Activated T-helper 2 cell treated with anti-CD3 and anti-CD28 coated beads, Interferon-gamma antibody, Interleukin-2, Interleukin-4, amounts not matched to agents 10 μg/mL and 5 μg/mL and 100 μg/mL, durations not matched to agents 14 hours and 24 hours and 36 hours (primary cell): ENCODE measurements around the gene AP2A1. TPM values are rescaled to one million over a fixed set of nuclear protein-coding genes. Genes with fewer than 3 reads are reported as not detected.

ENCODE experiments used
- DNase-seq: peaks from one replicate; pipeline ENCODE4 v3.0.0; 2021; ENCODE audit warnings: low spot score
- H3K27ac Mint-ChIP-seq: one replicate; pipeline ENCODE4 v1.8.0; 2021; ENCODE audit warnings: mixed read lengths
- H3K27me3 Mint-ChIP-seq: one replicate; pipeline ENCODE4 v1.8.0; 2021; ENCODE audit warnings: low read depth, mixed read lengths
- H3K36me3 Mint-ChIP-seq: one replicate; pipeline ENCODE4 v1.8.0; 2021; ENCODE audit warnings: low read depth, mixed read lengths
- H3K4me1 Mint-ChIP-seq: one replicate; pipeline ENCODE4 v1.8.0; 2021; ENCODE audit warnings: low read depth, mixed read lengths
- H3K4me3 Mint-ChIP-seq: one replicate; pipeline ENCODE4 v1.8.0; 2021; ENCODE audit warnings: low read depth, mild to moderate bottlenecking, moderate library complexity, mixed read lengths
- H3K9me3 Mint-ChIP-seq: one replicate; pipeline ENCODE4 v1.8.0; 2021; ENCODE audit warnings: mixed read lengths
- intact Hi-C: fragments of 100-400 bp; cut with micrococcal nuclease; formaldehyde crosslinking; loops from one replicate; pipeline ENCODE4 v1.15.1; 2023
- total RNA-seq: library from RNA; stranded (reverse); gene quantifications from 2 replicates; pipeline ENCODE4 v1.2.3, GENCODE V29; 2022

The AP2A1 gene
- total RNA-seq, 1 donor from 2014 or later: 61.9 TPM

DNA sequence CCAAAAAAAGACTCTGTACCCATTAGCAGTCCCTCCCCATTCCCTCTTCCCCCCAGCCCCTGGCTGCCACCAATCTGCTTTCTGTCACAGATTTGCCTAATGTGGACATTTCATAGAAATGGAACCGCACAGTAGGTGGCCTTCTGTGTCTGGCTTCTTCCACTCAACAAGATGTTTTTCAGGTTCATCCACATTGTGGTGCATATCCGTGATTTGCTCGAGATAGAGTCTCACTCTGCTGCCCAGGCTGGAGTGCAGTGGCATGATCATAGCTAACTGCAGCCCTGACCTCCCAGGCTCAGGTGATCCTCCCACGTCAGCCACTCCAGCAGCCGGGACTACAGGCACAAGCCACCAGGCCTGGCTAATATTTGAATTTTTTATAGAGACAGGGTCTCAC lies 20.9 kb downstream of the AP2A1 start:
- Mint-ChIP-seq H3K4me1 (no peaks in the 10 kb centered on the region), H3K4me3 (no peak overlapping the region), H3K36me3 (peaks cover 59% of the 10 kb centered on the region), H3K9me3 (no peaks in the 10 kb centered on the region), H3K27ac (no peak overlapping the region), H3K27me3 (no peaks in the 10 kb centered on the region)
- intact Hi-C loops: no loop called here
- DNase-seq: no peak

DNA sequence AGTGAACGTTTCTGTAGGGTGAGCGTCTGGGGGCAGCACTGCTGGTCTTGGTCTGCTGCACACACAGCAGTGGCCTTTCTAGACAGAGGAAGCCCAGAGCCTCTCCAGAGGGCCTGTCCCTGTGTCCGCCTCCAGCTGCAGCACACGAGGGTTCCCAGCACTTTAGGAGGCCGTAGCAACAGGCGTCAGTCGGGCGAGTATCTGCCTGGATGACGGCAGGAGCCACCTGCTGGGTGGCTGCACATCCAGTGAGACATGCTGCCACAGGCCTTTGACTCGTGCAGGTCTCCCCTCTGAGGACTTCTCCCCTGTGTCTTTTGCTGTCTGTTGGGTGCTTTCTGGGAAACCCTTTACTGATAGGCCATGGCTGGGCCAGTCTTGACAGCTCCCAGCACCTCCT lies 22.1 kb downstream of the AP2A1 start:
- H3K27ac Mint-ChIP-seq: no peak overlapping the region
- peaks cover 55% of the 10 kb centered on the region for H3K36me3 Mint-ChIP-seq
- H3K4me3 Mint-ChIP-seq: no peak overlapping the region
- intact Hi-C loops: no loop called here
- H3K27me3 Mint-ChIP-seq: no peaks in the 10 kb centered on the region
- peaks cover 4% of the 10 kb centered on the region for H3K4me1 Mint-ChIP-seq
- DNase-seq: no peak
- no peaks in the 10 kb centered on the region for H3K9me3 Mint-ChIP-seq

DNA sequence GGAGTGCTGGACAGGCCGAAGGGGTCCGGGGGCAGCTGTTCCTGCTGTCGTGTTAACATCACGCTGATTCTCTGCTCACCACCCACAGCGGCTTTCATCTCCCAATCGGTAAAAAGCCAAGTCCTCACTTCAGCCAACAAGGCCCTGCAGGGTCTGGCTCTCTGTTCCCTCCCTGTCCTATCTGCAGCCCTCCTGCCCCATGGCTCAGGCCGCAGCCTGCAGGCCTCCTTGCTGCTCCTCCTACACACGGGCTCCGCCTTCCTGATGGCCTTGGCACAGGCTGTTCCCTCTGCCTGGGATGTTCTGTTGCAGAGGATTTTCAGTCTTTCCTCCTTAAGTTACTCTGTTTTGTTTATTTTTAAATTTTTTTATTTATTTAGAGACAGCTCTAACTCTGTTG lies 24.1 kb downstream of the AP2A1 start:
- H3K9me3 Mint-ChIP-seq: no peaks in the 10 kb centered on the region
- intact Hi-C loops: no loop called here
- H3K4me1 Mint-ChIP-seq: peaks cover 4% of the 10 kb centered on the region
- H3K4me3 Mint-ChIP-seq: no peak overlapping the region
- peaks cover 53% of the 10 kb centered on the region for H3K36me3 Mint-ChIP-seq
- no peaks in the 10 kb centered on the region for H3K27me3 Mint-ChIP-seq
- H3K27ac Mint-ChIP-seq: no peak overlapping the region
- DNase-seq: no peak

DNA sequence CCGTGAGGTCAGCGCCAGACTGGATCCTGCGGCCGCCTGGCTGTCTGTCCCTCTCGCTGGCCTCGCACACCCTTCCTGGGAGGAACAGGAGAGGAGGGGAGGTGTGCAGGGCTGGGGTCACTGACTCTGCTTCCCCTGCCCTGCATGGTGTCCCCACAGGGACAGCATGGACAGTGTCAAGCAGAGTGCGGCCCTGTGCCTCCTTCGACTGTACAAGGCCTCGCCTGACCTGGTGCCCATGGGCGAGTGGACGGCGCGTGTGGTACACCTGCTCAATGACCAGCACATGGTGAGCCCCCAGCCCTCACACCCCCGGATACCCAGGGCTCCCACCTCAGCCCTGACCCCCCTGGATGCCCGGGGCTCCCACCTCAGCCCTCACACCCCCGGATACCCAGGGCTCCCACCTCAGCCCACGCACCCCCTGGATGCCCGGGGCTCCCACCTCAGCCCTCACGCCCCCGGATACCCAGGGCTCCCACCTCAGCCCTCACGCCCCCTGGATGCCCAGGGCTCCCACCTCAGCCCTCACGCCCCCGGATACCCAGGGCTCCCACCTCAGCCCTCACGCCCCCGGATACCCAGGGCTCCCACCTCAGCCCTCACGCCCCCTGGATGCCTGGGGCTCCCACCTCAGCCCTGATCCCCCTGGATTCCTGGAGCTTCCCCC lies 25.1 kb downstream of the AP2A1 start:
- H3K4me3 Mint-ChIP-seq: no peak overlapping the region
- peaks cover 4% of the 10 kb centered on the region for H3K4me1 Mint-ChIP-seq
- no peaks in the 10 kb centered on the region for H3K27me3 Mint-ChIP-seq
- H3K9me3 Mint-ChIP-seq: no peaks in the 10 kb centered on the region
- H3K27ac Mint-ChIP-seq: no peak overlapping the region
- no peak for DNase-seq
- intact Hi-C loops: no loop called here
- peaks cover 52% of the 10 kb centered on the region for H3K36me3 Mint-ChIP-seq

DNA sequence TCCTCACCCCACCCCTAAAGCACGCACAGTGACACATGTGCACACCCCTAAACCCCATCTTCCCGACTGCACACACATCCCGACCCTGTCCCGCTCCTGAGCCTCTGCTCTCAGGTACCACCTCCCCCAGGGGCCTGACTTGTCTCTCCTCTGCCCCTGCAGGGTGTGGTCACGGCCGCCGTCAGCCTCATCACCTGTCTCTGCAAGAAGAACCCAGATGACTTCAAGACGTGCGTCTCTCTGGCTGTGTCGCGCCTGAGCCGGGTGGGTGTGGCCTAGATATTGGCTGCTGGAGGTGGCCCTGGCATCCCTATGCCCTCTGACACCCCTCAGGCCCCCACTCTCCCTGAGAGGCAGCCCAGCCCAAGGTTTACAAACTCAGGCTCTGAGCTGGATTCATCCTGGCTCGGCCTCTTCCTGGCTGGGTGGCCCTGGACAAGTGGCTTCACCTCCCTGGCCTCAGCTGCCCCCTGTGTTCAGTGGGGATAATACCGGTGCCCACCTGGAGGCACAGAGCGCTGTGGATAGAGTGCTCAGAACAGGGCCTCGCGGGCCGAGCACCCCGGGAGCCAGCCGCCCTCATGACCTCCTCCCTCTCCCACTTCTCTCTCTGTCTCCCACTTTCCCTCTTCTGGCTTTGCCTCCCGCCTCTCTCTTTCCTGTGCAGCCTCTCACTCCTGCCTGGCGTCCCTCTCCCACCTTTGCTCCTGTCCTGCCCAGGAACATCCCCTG lies 26.2 kb downstream of the AP2A1 start:
- H3K4me3 Mint-ChIP-seq: no peak overlapping the region
- H3K36me3 Mint-ChIP-seq: peaks cover 55% of the 10 kb centered on the region
- H3K4me1 Mint-ChIP-seq: peaks cover 4% of the 10 kb centered on the region
- H3K9me3 Mint-ChIP-seq: no peaks in the 10 kb centered on the region
- DNase-seq: no peak
- no peaks in the 10 kb centered on the region for H3K27me3 Mint-ChIP-seq
- peak overlapping the region; percentile 91 for H3K27ac Mint-ChIP-seq
- intact Hi-C loops: no loop called here

DNA sequence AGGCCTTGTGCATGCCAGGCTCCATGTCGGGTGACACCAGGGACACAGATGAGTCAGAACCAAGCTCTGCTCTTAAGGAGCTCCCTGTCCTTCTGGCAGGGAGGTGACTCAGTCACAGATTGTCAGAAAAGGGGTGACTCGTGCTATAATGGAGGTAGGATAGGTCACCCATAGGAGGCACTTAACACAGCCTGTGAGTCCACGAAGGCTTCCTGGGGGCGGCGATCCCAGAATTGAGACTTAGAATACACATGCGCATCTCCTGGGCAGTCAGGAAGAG lies 26.7 kb downstream of the AP2A1 start:
- intact Hi-C loops: no loop called here
- Mint-ChIP-seq H3K4me1 (peaks cover 4% of the 10 kb centered on the region), H3K4me3 (no peak overlapping the region), H3K36me3 (peaks cover 53% of the 10 kb centered on the region), H3K9me3 (no peaks in the 10 kb centered on the region), H3K27ac (peak overlapping the region; percentile 91), H3K27me3 (no peaks in the 10 kb centered on the region)
- no peak for DNase-seq

DNA sequence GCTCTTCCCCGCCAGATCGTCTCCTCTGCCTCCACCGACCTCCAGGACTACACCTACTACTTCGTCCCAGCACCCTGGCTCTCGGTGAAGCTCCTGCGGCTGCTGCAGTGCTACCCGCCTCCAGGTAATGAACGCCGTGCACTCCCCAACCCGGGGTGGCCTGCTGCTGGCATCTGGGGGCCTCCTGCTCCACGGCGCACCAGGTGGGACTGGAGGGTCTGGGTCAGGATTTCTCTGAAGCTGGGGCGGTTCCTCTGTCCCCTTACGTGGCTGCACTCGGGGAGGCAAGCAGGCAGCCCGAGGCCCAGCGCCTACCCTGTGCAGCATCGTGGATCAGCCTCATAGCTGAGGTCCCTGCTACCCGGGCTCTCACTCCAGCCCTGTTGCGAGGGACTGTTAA lies 28.8 kb downstream of the AP2A1 start:
- Mint-ChIP-seq H3K9me3 (no peaks in the 10 kb centered on the region), H3K4me1 (peaks cover 4% of the 10 kb centered on the region), H3K4me3 (no peak overlapping the region), H3K36me3 (peaks cover 58% of the 10 kb centered on the region), H3K27ac (no peak overlapping the region), H3K27me3 (no peaks in the 10 kb centered on the region)
- intact Hi-C loops: no loop called here
- no peak for DNase-seq

DNA sequence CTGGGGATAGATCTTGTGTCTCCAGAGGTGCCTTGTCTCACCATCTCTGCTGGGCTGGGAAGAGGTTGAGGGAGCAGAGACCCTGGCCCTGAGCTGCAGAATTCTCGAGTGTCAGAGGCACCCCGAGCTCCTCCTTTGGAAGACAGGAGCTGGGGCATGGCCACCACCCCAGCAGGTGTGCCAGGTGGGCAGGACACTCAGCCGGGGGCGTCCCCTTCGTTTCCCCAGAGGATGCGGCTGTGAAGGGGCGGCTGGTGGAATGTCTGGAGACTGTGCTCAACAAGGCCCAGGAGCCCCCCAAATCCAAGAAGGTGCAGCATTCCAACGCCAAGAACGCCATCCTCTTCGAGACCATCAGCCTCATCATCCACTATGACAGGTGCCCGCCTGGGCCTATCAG lies 31.8 kb downstream of the AP2A1 start:
- Mint-ChIP-seq H3K27ac (no peak overlapping the region), H3K27me3 (no peaks in the 10 kb centered on the region), H3K36me3 (peaks cover 60% of the 10 kb centered on the region), H3K4me1 (peaks cover under 1% of the 10 kb centered on the region), H3K4me3 (no peak overlapping the region), H3K9me3 (no peaks in the 10 kb centered on the region)
- no peak for DNase-seq
- intact Hi-C loops: no loop called here

- peaks cover 61% of the 10 kb centered on the region for H3K36me3 Mint-ChIP-seq
- no peak overlapping the region for H3K27ac Mint-ChIP-seq
- no peaks in the 10 kb centered on the region for H3K9me3 Mint-ChIP-seq
- no peak for DNase-seq
- H3K4me3 Mint-ChIP-seq: no peak overlapping the region
- intact Hi-C loops: no loop called here
- no peaks in the 10 kb centered on the region for H3K27me3 Mint-ChIP-seq
- H3K4me1 Mint-ChIP-seq: no peaks in the 10 kb centered on the region
These were observed 32.5 kb downstream of the AP2A1 start for GRCh38 chr19:49799271-49799797.

GRCh38 chr19:49799798-49800376 lies 33.1 kb downstream of the AP2A1 start:
- Mint-ChIP-seq H3K4me3 (no peak overlapping the region), H3K4me1 (no peaks in the 10 kb centered on the region), H3K27me3 (no peaks in the 10 kb centered on the region), H3K36me3 (peaks cover 59% of the 10 kb centered on the region), H3K9me3 (no peaks in the 10 kb centered on the region), H3K27ac (no peak overlapping the region)
- intact Hi-C loops: no loop called here
- no peak for DNase-seq

DNA sequence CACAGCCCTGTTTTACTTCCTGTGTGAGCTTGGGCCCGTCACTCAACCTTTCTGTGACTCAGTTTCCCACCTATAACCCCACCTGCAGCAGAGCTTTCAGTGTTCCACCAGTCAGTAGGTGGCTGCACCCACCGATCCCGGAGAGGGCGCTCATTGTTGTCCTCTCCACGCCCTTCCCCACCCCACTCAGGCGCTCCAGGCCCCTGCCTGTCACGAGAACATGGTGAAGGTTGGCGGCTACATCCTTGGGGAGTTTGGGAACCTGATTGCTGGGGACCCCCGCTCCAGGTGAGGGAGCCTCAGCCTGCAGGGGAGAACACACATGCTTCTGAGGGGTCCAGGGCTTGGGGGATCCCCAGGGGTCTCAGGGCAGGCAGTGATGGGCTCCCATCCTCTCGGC lies 34.0 kb downstream of the AP2A1 start:
- no peak overlapping the region for H3K4me3 Mint-ChIP-seq
- no peak for DNase-seq
- H3K36me3 Mint-ChIP-seq: peaks cover 51% of the 10 kb centered on the region
- intact Hi-C loops: no loop called here
- no peaks in the 10 kb centered on the region for H3K9me3 Mint-ChIP-seq
- H3K4me1 Mint-ChIP-seq: no peaks in the 10 kb centered on the region
- H3K27ac Mint-ChIP-seq: no peak overlapping the region
- H3K27me3 Mint-ChIP-seq: no peaks in the 10 kb centered on the region

DNA sequence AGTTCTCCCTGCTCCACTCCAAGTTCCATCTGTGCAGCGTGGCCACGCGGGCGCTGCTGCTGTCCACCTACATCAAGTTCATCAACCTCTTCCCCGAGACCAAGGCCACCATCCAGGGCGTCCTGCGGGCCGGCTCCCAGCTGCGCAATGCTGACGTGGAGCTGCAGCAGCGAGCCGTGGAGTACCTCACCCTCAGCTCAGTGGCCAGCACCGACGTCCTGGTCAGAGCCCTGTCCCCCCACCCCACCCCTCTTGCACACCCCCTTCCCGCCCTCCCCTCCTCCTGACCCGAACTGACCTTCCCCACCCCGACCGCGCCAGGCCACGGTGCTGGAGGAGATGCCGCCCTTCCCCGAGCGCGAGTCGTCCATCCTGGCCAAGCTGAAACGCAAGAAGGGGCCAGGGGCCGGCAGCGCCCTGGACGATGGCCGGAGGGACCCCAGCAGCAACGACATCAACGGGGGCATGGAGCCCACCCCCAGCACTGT lies 34.6 kb downstream of the AP2A1 start:
- no peak for DNase-seq
- intact Hi-C loops: no loop called here
- no peaks in the 10 kb centered on the region for H3K4me1 Mint-ChIP-seq
- H3K4me3 Mint-ChIP-seq: no peak overlapping the region
- H3K36me3 Mint-ChIP-seq: peaks cover 52% of the 10 kb centered on the region
- H3K27ac Mint-ChIP-seq: no peak overlapping the region
- no peaks in the 10 kb centered on the region for H3K27me3 Mint-ChIP-seq
- no peaks in the 10 kb centered on the region for H3K9me3 Mint-ChIP-seq

DNA sequence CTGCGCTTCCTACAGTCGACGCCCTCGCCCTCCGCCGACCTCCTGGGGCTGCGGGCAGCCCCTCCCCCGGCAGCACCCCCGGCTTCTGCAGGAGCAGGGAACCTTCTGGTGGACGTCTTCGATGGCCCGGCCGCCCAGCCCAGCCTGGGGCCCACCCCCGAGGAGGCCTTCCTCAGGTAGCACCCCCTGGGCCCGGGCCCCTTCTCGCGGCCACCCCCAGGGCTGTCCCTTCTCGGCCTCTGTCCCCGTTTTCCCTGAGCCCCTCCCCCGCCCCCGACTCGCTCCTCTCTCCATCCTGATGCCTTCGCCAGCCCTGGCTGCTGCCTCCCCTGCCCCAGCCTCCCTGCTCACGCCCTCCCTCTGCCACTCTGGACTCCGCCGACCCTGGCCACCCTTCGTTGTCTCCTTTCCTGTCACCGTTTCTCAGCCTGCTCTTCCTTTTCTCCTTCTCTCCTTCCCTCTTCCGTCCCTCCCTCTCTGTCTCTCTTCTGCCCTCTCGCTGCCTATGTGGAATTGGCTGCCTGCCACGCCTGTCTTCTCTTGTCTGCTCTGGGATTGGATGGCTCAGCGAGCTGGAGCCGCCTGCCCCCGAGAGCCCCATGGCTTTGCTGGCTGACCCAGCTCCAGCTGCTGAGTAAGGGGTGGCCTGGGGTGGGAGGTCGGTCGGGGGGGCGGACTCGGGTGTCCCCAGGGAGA lies 35.3 kb downstream of the AP2A1 start:
- Mint-ChIP-seq H3K4me1 (no peaks in the 10 kb centered on the region), H3K9me3 (no peaks in the 10 kb centered on the region), H3K36me3 (peaks cover 49% of the 10 kb centered on the region), H3K4me3 (no peak overlapping the region), H3K27me3 (no peaks in the 10 kb centered on the region), H3K27ac (no peak overlapping the region)
- intact Hi-C loops: no loop called here
- no peak for DNase-seq
